Measurements from ENCODE around the gene C2orf81.
"Not testable (repeated sequence)": the region's sequence is repeated elsewhere in the genome, so short reads cannot be mapped to it uniquely, and the experiment has no call there.

Gene C2orf81

GRCh38 chr2:74450570-74451190, 29.3 kb upstream of the C2orf81 start:
- no peaks in the 10 kb centered on the region for H3K36me3 ChIP-seq (ENCODE audit: control insufficient read depth, insufficient read depth, low read length)
- no peak for DNase-seq (ENCODE audit: extremely low read depth, insufficient read length)
- H3K27me3 ChIP-seq (replicated peaks; ENCODE audit: control insufficient read depth, insufficient read depth, low read length), result no peaks in the 10 kb centered on the region
- no peak overlapping the region for H3K4me3 ChIP-seq (replicated peaks; ENCODE audit: low read depth, low read length)
- TF ChIP-seq, protein P1, sequence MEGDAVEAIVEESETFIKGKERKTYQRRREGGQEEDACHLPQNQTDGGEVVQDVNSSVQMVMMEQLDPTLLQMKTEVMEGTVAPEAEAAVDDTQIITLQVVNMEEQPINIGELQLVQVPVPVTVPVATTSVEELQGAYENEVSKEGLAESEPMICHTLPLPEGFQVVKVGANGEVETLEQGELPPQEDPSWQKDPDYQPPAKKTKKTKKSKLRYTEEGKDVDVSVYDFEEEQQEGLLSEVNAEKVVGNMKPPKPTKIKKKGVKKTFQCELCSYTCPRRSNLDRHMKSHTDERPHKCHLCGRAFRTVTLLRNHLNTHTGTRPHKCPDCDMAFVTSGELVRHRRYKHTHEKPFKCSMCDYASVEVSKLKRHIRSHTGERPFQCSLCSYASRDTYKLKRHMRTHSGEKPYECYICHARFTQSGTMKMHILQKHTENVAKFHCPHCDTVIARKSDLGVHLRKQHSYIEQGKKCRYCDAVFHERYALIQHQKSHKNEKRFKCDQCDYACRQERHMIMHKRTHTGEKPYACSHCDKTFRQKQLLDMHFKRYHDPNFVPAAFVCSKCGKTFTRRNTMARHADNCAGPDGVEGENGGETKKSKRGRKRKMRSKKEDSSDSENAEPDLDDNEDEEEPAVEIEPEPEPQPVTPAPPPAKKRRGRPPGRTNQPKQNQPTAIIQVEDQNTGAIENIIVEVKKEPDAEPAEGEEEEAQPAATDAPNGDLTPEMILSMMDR (IDR thresholded peaks at IDR 0.05; ENCODE audit: insufficient read depth, low read length, poor library complexity, severe bottlenecking), result no peak

DNA sequence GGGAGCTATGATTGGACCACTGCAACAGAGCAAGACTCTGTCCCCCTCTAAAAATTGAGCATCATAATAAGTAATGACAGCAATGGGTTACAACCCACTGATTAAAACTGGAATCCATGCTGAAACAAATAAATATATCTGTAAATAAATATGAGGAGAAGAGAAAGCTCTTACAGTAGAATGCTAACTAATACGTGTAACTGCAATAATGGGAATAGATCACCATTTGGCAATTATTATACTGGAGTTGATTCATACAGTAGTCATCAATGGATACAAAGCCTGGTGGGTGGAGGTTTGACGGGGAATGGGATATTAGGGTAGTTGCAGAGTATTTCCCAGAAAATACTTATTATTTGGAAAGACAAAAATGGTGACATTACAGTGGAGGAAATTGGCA, 27.4 kb upstream of the C2orf81 start:
- no peaks in the 10 kb centered on the region for H3K27me3 ChIP-seq (replicated peaks; ENCODE audit: control insufficient read depth, insufficient read depth, low read length)
- TF ChIP-seq, protein P1 (IDR thresholded peaks at IDR 0.05; ENCODE audit: insufficient read depth, low read length, poor library complexity, severe bottlenecking), result no peak
- DNase-seq (ENCODE audit: extremely low read depth, insufficient read length), result no peak
- no peak overlapping the region for H3K4me3 ChIP-seq (replicated peaks; ENCODE audit: low read depth, low read length)
- H3K36me3 ChIP-seq (ENCODE audit: control insufficient read depth, insufficient read depth, low read length), result no peaks in the 10 kb centered on the region

GRCh38 chr2:74447230-74447999, 26.0 kb upstream of the C2orf81 start:
- Histone ChIP-seq H3K4me3 (replicated peaks; ENCODE audit: low read depth, low read length) (no peak overlapping the region), H3K36me3 (ENCODE audit: control insufficient read depth, insufficient read depth, low read length) (no peaks in the 10 kb centered on the region), H3K27me3 (replicated peaks; ENCODE audit: control insufficient read depth, insufficient read depth, low read length) (no peaks in the 10 kb centered on the region)
- TF ChIP-seq, protein P1 (IDR thresholded peaks at IDR 0.05; ENCODE audit: insufficient read depth, low read length, poor library complexity, severe bottlenecking), result no peak
- no peak for DNase-seq (ENCODE audit: extremely low read depth, insufficient read length)

DNA sequence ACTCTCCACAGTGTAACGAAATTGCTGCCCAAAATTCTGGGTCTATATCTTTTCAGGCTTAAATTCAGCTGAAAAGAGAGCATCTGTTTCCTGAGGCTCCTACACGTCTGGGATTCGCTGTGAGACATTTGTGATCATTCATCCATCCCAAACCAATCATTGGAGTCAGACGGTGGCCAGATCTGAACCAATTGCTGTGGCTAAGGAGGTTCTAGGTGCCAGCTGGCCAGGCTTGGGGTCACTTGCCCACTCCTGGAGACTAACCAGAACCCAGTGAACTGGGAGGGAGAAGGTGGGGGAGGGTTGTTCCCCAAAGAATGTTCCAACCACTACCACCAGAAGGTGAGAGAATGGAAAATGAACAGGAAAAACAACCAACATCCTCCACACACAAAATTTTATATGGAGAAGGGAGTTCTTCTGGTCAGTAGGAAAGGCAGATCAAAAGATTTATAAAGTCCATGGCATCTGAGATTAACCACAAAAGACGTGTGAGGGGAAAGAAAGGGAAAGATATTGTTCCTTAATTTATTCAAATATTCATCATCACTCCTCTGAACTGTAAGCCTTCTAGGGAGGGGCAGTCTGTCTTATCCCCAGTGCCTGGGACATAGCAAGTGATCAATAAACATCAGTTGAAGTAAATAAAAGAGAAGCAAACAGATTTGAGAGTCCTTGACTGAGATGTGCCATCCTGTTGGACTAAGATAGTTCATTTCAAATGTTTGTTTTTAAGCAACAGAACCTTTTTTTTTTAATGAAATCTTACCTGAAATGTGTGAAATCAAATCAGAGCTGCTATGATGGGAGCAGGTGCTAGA, 23.3 kb upstream of the C2orf81 start:
- Histone ChIP-seq H3K4me3 (replicated peaks; ENCODE audit: low read depth, low read length) (no peak overlapping the region), H3K27me3 (replicated peaks; ENCODE audit: control insufficient read depth, insufficient read depth, low read length) (no peaks in the 10 kb centered on the region), H3K36me3 (ENCODE audit: control insufficient read depth, insufficient read depth, low read length) (no peaks in the 10 kb centered on the region)
- TF ChIP-seq, protein P1 (IDR thresholded peaks at IDR 0.05; ENCODE audit: insufficient read depth, low read length, poor library complexity, severe bottlenecking), result no peak
- DNase-seq (ENCODE audit: extremely low read depth, insufficient read length), result no peak

- not testable (repeated sequence) for DNase-seq (ENCODE audit: extremely low read depth, insufficient read length); H3K4me3 ChIP-seq (replicated peaks; ENCODE audit: low read depth, low read length); H3K27me3 ChIP-seq (replicated peaks; ENCODE audit: control insufficient read depth, insufficient read depth, low read length); H3K36me3 ChIP-seq (ENCODE audit: control insufficient read depth, insufficient read depth, low read length)
Observed at GRCh38 chr2:74442483-74443297, 21.3 kb upstream of the C2orf81 start.

All from GM06990 (cell line).